Left lung (tissue), 10 donors: ENCODE measurements around the gene AP2B1. TPM values are rescaled to one million over a fixed set of nuclear protein-coding genes. Genes with fewer than 3 reads are reported as not detected.

Experiments used
- ATAC-seq: fragments of 200-7000 bp; cut with Tn5 transposase; one replicate; pipeline ENCODE4 v1.9.1; 2020; ENCODE audit warnings: moderate library complexity
- DNase-seq, 4 donors: peaks; one replicate each; pipeline ENCODE4 v3.0.0-alpha.2; 2013 to 2020
- H3K27ac ChIP-seq, 2 donors: fragments of 200-600 bp; sonication (generic) in 1 of 2; one replicate each; pipeline versions ENCODE4 v1.5.0 to v1.8.0; 2020 to 2021
- H3K27me3 ChIP-seq, 2 donors: fragments of 200-600 bp; sonication (generic) in 1 of 2; one replicate each; pipeline versions ENCODE4 v1.5.0 to v1.8.0; 2020 to 2021
- H3K36me3 ChIP-seq, 2 donors: fragments of 200-600 bp; sonication (generic) in 1 of 2; one replicate each; pipeline versions ENCODE4 v1.5.0 to v1.8.0; 2020 to 2021
- H3K4me1 ChIP-seq, 2 donors: fragments of 200-600 bp; one replicate each; pipeline ENCODE4 v1.8.0; 2021
- H3K4me3 ChIP-seq, 2 donors: fragments of 200-600 bp; sonication (generic) in 1 of 2; one replicate each; pipeline versions ENCODE4 v1.5.0 to v1.8.0; 2020 to 2021; ENCODE audit warnings: mild to moderate bottlenecking in 1 of 2
- H3K9me3 ChIP-seq, 2 donors: fragments of 200-600 bp; sonication (generic) in 1 of 2; one replicate each; pipeline versions ENCODE4 v1.5.0 to v1.8.0; 2020 to 2021
- intact Hi-C, 2 donors: fragments of 100-400 bp; cut with DNase I; formaldehyde crosslinking; loops; one replicate each; pipeline versions ENCODE4 v1.11.2 to v1.14.2; 2022
- polyA plus RNA-seq, 6 donors: library from polyadenylated mRNA; unstranded; fragments of 120-200 nt; gene quantifications; one replicate each; pipeline ENCODE4 v1.2.1, GENCODE V29; 2013; ENCODE audit not compliant: insufficient read length in 6 of 6
- total RNA-seq, 2 donors: library from RNA; stranded (reverse); fragmentation: NEBNext Ultra II Directional; extraction: Animal tissue kit (Norgen Biotek cat#: 25700); gene quantifications; one replicate each; pipeline ENCODE4 v1.2.1, GENCODE V29; 2021
- TF ChIP-seq, protein P1 (sequence below), 2 donors: fragments of 200-600 bp; sonication (generic) in 1 of 2; IDR thresholded peaks; one replicate each; pipeline versions ENCODE4 v1.5.0 to v1.8.0; 2021; ENCODE audit warnings: antibody characterized with exemption in 2 of 2
- donor health status: DM: no; HTN: yes; CAD: no.
- donor health status: DM: no; HTN: no; CAD: no.

Gene AP2B1
- total and polyA plus RNA-seq, 8 donors = 132 to 195 (median 154) TPM

DNA sequence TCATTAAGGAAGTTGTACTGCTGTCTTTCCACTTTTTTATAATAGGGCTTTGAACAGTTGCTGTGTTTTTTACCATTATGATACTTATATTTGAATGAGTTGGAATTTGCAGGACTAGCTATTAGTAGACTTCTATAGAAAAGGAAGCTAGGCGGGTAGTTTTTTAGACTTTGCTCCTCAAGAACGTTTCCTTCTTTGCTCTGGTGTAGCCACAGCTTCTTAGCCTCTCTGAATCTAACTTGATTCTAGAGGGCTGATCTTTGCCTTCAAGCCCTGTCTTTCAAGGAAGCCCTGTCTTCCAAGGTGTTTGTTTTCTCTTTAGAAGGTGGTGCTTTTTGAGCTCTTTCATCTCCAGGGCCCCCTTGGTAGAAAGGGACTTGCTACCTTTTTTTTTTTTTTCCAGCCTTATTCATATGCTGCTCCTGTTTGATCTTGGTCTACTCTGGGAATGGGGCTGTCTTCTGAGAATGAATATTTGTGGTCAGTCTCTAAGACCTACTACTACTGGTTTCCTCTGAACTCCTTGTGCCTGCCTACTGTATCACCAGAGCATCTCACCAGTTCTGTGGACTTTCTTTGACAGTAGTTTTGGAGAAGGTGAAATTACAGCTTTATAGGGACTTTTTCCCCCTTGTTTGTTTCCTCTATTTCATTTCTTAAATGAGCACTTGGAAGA, 92.0 kb downstream of the AP2B1 start:
- TF ChIP-seq, protein P1, sequence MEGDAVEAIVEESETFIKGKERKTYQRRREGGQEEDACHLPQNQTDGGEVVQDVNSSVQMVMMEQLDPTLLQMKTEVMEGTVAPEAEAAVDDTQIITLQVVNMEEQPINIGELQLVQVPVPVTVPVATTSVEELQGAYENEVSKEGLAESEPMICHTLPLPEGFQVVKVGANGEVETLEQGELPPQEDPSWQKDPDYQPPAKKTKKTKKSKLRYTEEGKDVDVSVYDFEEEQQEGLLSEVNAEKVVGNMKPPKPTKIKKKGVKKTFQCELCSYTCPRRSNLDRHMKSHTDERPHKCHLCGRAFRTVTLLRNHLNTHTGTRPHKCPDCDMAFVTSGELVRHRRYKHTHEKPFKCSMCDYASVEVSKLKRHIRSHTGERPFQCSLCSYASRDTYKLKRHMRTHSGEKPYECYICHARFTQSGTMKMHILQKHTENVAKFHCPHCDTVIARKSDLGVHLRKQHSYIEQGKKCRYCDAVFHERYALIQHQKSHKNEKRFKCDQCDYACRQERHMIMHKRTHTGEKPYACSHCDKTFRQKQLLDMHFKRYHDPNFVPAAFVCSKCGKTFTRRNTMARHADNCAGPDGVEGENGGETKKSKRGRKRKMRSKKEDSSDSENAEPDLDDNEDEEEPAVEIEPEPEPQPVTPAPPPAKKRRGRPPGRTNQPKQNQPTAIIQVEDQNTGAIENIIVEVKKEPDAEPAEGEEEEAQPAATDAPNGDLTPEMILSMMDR (IDR thresholded peaks at IDR 0.05) = no peak
- no peak overlapping the region for H3K27ac ChIP-seq
- H3K4me1 ChIP-seq = no peaks in the 10 kb centered on the region
- intact Hi-C loops = no loop called here
- no peaks in the 10 kb centered on the region for H3K9me3 ChIP-seq
- no peak overlapping the region for H3K4me3 ChIP-seq
- ATAC-seq (no peak), DNase-seq (no peak)
- no peaks in the 10 kb centered on the region for H3K27me3 ChIP-seq
- H3K36me3 ChIP-seq = peaks cover 0 to 77% of the 10 kb centered on the region in 2 donors

DNA sequence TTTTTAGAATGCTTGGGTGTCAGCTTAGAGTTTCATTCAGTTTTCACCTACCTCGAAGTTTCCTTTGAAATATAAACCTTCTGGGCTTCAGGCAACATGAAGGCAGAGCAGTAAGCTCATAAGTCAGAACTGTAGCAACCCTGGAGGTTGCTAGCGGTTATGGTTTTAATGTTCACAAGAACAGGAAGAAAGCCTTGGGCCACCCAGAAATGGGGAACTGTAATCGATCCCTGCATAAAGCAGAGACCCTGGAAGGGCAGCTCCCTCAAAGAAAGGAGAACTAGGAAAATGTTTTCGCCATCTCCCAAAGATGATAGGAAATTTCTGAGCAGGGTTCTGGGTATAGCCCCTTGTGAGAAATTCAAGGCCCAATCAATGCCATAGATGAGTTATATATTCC, 96.5 kb downstream of the AP2B1 start:
- Histone ChIP-seq H3K9me3 (no peaks in the 10 kb centered on the region), H3K36me3 (peaks cover 0 to 93% of the 10 kb centered on the region in 2 donors), H3K4me3 (no peak overlapping the region), H3K27me3 (no peaks in the 10 kb centered on the region), H3K27ac (no peak overlapping the region), H3K4me1 (no peaks in the 10 kb centered on the region)
- TF ChIP-seq, protein P1 (IDR thresholded peaks at IDR 0.05) = no peak
- intact Hi-C loops = no loop called here
- DNase-seq = no peak
- ATAC-seq = peak; percentile 23

DNA sequence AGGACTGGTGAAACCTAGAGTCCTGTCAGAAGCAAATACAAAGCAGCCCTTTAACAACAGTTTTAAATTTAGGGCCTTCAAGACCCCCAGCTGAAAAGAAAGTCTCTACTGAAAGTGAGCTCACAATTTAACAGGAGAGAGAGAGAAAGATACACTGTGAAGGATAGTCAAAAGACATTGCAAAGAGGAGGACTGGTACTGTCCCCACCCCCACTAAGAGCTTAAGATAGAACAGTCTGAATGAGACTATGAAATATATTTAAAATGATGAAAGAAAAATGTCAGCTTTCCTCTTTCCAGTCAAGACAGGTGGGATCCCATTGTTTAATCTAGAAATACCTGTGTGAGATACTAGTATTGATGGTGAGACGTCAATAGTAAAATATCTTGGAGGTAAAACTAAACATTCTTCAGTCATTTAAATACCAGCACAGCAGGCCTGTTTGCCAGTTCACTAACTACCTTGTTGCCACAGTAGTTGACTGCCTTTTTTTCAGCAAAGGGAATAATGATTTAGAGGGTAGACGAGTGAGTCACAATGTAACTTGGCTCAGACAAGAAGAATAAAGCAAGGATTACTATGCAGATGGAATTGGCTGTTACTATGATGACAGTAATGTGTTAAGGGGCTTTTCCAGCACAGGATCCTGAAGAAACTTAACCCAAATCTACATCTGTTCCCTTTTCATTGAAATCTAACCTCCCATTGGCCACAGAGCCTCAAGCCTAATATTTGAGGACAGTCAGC, 97.1 kb downstream of the AP2B1 start:
- H3K27me3 ChIP-seq = no peaks in the 10 kb centered on the region
- DNase-seq = no peak
- no peak for ATAC-seq
- intact Hi-C loops = no loop called here
- H3K27ac ChIP-seq = no peak overlapping the region
- H3K4me3 ChIP-seq = no peak overlapping the region
- no peaks in the 10 kb centered on the region for H3K4me1 ChIP-seq
- no peaks in the 10 kb centered on the region for H3K9me3 ChIP-seq
- peaks cover 0 to 99% of the 10 kb centered on the region in 2 donors for H3K36me3 ChIP-seq
- TF ChIP-seq, protein P1 (IDR thresholded peaks at IDR 0.05) = no peak

DNA sequence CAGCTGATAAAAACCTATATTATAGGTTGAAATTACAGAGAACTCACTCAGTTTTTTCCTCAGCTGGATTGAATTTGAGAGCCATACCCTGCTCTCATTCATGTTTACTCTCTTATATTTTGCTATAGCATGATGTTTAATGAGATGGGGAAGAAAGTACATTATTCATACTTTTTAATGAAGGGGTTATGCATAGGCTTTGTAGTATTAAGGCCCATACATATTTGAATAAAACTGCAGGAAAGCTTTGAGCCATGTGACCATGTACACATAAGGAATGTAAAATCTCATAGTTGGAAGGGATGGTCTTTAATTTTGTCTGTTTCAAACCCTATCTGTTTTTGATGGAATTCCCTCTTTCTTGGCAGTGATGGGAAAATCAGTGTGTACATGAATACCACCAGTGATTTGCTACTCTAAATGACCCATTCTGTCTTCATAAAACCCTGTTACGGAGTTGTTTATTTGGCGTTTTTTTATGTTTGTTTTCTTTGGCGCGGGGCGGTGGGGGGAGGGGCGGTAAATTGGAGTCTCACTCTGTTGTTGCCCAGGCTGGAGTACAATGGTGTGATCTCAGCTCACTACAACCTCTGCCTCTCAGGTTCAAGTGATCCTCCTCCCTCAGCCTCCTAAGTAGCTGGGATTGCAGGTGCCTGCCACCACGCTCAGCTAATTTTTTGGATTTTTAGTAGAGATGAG, 105.5 kb downstream of the AP2B1 start:
- Histone ChIP-seq H3K27me3 (no peaks in the 10 kb centered on the region), H3K9me3 (no peaks in the 10 kb centered on the region), H3K36me3 (peaks cover 0 to 80% of the 10 kb centered on the region in 2 donors), H3K4me3 (no peak overlapping the region), H3K4me1 (no peaks in the 10 kb centered on the region), H3K27ac (no peak overlapping the region)
- intact Hi-C loops = no loop called here
- no peak for DNase-seq
- ATAC-seq = no peak
- TF ChIP-seq, protein P1 (IDR thresholded peaks at IDR 0.05) = no peak

DNA sequence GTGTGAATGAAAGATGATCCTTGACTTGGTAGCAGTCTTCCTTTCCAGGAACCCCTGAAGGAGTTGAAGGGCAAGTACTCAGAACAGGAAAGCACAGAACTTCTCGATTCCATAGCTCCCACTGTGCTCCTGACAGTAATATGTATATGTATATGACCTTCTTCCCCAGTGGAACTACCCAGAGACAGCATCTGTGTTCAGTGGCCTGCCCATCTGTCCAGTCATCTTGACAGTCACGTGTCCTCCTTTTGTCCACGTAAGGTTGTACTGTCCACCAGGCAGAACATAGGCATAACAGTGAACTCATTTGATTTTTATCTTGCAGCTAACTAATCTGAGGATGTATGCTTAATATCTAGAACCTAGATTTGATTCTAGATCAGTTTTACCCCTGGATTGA, 106.5 kb downstream of the AP2B1 start:
- ATAC-seq (no peak), DNase-seq (no peak)
- TF ChIP-seq, protein P1 (IDR thresholded peaks at IDR 0.05) = no peak
- H3K4me1 ChIP-seq = no peaks in the 10 kb centered on the region
- intact Hi-C loops = no loop called here
- no peak overlapping the region for H3K27ac ChIP-seq
- H3K4me3 ChIP-seq = no peak overlapping the region
- peaks cover 0 to 70% of the 10 kb centered on the region in 2 donors for H3K36me3 ChIP-seq
- no peaks in the 10 kb centered on the region for H3K9me3 ChIP-seq
- H3K27me3 ChIP-seq = no peaks in the 10 kb centered on the region
